GM19467 (cell line): ENCODE measurements around the gene BIN1.

Source experiments
- ATAC-seq: cut with Tn5 transposase; IDR thresholded peaks from one replicate; pipeline ENCODE4 v1.9.1; 2021; ENCODE audit warnings: mild to moderate bottlenecking, moderate library complexity; ENCODE audit not compliant: unreplicated experiment

Gene BIN1

GRCh38 chr2:127000937-127001336, 106.0 kb downstream of the BIN1 start:
- no peak for ATAC-seq

GRCh38 chr2:127000194-127000593, 106.8 kb downstream of the BIN1 start:
- ATAC-seq, result no peak

- no peak for ATAC-seq
Observed at GRCh38 chr2:126999106-126999756, 107.7 kb downstream of the BIN1 start.

GRCh38 chr2:126998486-126998885, 108.5 kb downstream of the BIN1 start:
- no peak for ATAC-seq
